ENCODE results near the gene NAB1.

The NAB1 gene

GRCh38 chr2:190716176-190716807 is 67.4 kb downstream of the NAB1 start:
- no peak for DNase-seq

- DNase-seq: no peak
Measured at GRCh38 chr2:190717306-190717705, 68.4 kb downstream of the NAB1 start.

GRCh38 chr2:190717764-190718651 is 69.1 kb downstream of the NAB1 start:
- DNase-seq: no peak

- DNase-seq: peak; percentile 90
Measured at GRCh38 chr2:190718652-190719526, 70.0 kb downstream of the NAB1 start.

- DNase-seq: no peak
Measured at GRCh38 chr2:190720276-190720675, 71.4 kb downstream of the NAB1 start.

- no peak for DNase-seq
Measured at GRCh38 chr2:190720691-190721090, 71.8 kb downstream of the NAB1 start.

GRCh38 chr2:190722061-190722759 is 73.3 kb downstream of the NAB1 start:
- no peak for DNase-seq

- DNase-seq: no peak
Measured at GRCh38 chr2:190722835-190723234, 74.0 kb downstream of the NAB1 start.

GRCh38 chr2:190723397-190724090 is 74.7 kb downstream of the NAB1 start:
- no peak for DNase-seq

- DNase-seq: no peak
Measured at GRCh38 chr2:190726255-190726654, 77.4 kb downstream of the NAB1 start.

GRCh38 chr2:190736355-190736754 is 87.5 kb downstream of the NAB1 start:
- no peak for DNase-seq

GRCh38 chr2:190740449-190740848 is 91.6 kb downstream of the NAB1 start:
- DNase-seq: no peak
